Glutamatergic neuron (in vitro differentiated cells): ENCODE data around the gene HPSE2. TPM values are rescaled to one million over a fixed set of nuclear protein-coding genes. Genes with fewer than 3 reads are reported as not detected.

Source experiments
- DNase-seq: peaks from one replicate; pipeline ENCODE4 v3.0.0; 2022
- H3K27ac Mint-ChIP-seq: one replicate; pipeline ENCODE4 v1.8.0; 2020; ENCODE audit warnings: mild to moderate bottlenecking, mixed read lengths, inconsistent platforms; ENCODE audit not compliant: unreplicated experiment
- H3K27me3 Mint-ChIP-seq: one replicate; pipeline ENCODE4 v1.8.0; 2020; ENCODE audit warnings: mild to moderate bottlenecking, moderate library complexity, mixed read lengths, inconsistent platforms; ENCODE audit not compliant: unreplicated experiment
- H3K36me3 Mint-ChIP-seq: one replicate; pipeline ENCODE4 v1.8.0; 2020; ENCODE audit warnings: mild to moderate bottlenecking, mixed read lengths, inconsistent platforms; ENCODE audit not compliant: unreplicated experiment
- H3K4me1 Mint-ChIP-seq: one replicate; pipeline ENCODE4 v1.8.0; 2020; ENCODE audit warnings: mild to moderate bottlenecking, low read depth, mixed read lengths, inconsistent platforms; ENCODE audit not compliant: unreplicated experiment
- H3K4me3 Mint-ChIP-seq: one replicate; pipeline ENCODE4 v1.8.0; 2020; ENCODE audit warnings: mild to moderate bottlenecking, mixed read lengths, inconsistent platforms; ENCODE audit not compliant: unreplicated experiment
- H3K9me3 Mint-ChIP-seq: one replicate; pipeline ENCODE4 v1.8.0; 2020; ENCODE audit warnings: mild to moderate bottlenecking, moderate library complexity, mixed read lengths, inconsistent platforms; ENCODE audit not compliant: unreplicated experiment
- CTCF ChIP-seq: fragments of 200-600 bp; sonication (generic); IDR thresholded peaks from one replicate; pipeline ENCODE4 v1.5.0; 2021; ENCODE audit not compliant: partially characterized antibody, unreplicated experiment
- total RNA-seq: library from RNA; stranded (reverse); fragmentation: NEBNext Ultra II Directional; extraction: Animal tissue kit (Norgen Biotek cat#: 25700); gene quantifications from one replicate; pipeline ENCODE4 v1.2.1, GENCODE V29; 2021; ENCODE audit not compliant: unreplicated experiment

Gene HPSE2
- total RNA-seq, 1 donor from 2014 or later, result not detected

- H3K9me3 Mint-ChIP-seq, result no peaks in the 10 kb centered on the region
- no peak for TF ChIP-seq CTCF
- no peak overlapping the region for H3K4me3 Mint-ChIP-seq
- no peaks in the 10 kb centered on the region for H3K27me3 Mint-ChIP-seq
- H3K4me1 Mint-ChIP-seq, result no peaks in the 10 kb centered on the region
- DNase-seq, result no peak
- H3K36me3 Mint-ChIP-seq, result no peaks in the 10 kb centered on the region
- H3K27ac Mint-ChIP-seq, result no peak overlapping the region
These were observed 658.5 kb downstream of the HPSE2 start for GRCh38 chr10:98577168-98577567.

GRCh38 chr10:98576096-98576495, 659.6 kb downstream of the HPSE2 start:
- TF ChIP-seq CTCF, result no peak
- DNase-seq, result no peak
- Mint-ChIP-seq H3K4me1 (no peaks in the 10 kb centered on the region), H3K27ac (no peak overlapping the region), H3K9me3 (no peaks in the 10 kb centered on the region), H3K36me3 (no peaks in the 10 kb centered on the region), H3K4me3 (no peak overlapping the region), H3K27me3 (no peaks in the 10 kb centered on the region)

GRCh38 chr10:98572594-98572993, 663.1 kb downstream of the HPSE2 start:
- no peaks in the 10 kb centered on the region for H3K27me3 Mint-ChIP-seq
- no peak for DNase-seq
- TF ChIP-seq CTCF, result no peak
- H3K4me1 Mint-ChIP-seq, result no peaks in the 10 kb centered on the region
- H3K4me3 Mint-ChIP-seq, result no peak overlapping the region
- no peaks in the 10 kb centered on the region for H3K9me3 Mint-ChIP-seq
- H3K36me3 Mint-ChIP-seq, result no peaks in the 10 kb centered on the region
- no peak overlapping the region for H3K27ac Mint-ChIP-seq

GRCh38 chr10:98570834-98571233, 664.8 kb downstream of the HPSE2 start:
- Mint-ChIP-seq H3K9me3 (no peaks in the 10 kb centered on the region), H3K4me3 (no peak overlapping the region), H3K27ac (no peak overlapping the region), H3K4me1 (no peaks in the 10 kb centered on the region), H3K36me3 (no peaks in the 10 kb centered on the region), H3K27me3 (no peaks in the 10 kb centered on the region)
- no peak for DNase-seq
- no peak for TF ChIP-seq CTCF

- Mint-ChIP-seq H3K27me3 (no peaks in the 10 kb centered on the region), H3K4me3 (no peak overlapping the region), H3K36me3 (no peaks in the 10 kb centered on the region), H3K9me3 (no peaks in the 10 kb centered on the region), H3K4me1 (no peaks in the 10 kb centered on the region), H3K27ac (no peak overlapping the region)
- TF ChIP-seq CTCF, result no peak
- DNase-seq, result no peak
These were observed 665.8 kb downstream of the HPSE2 start for GRCh38 chr10:98569853-98570252.
